ENCODE data around the gene TDRD3. TPM values are rescaled to one million over a fixed set of nuclear protein-coding genes. Genes with fewer than 3 reads are reported as not detected.

TDRD3 gene
- total RNA-seq, 1 donor from 2014 or later, result 8.2 TPM

DNA sequence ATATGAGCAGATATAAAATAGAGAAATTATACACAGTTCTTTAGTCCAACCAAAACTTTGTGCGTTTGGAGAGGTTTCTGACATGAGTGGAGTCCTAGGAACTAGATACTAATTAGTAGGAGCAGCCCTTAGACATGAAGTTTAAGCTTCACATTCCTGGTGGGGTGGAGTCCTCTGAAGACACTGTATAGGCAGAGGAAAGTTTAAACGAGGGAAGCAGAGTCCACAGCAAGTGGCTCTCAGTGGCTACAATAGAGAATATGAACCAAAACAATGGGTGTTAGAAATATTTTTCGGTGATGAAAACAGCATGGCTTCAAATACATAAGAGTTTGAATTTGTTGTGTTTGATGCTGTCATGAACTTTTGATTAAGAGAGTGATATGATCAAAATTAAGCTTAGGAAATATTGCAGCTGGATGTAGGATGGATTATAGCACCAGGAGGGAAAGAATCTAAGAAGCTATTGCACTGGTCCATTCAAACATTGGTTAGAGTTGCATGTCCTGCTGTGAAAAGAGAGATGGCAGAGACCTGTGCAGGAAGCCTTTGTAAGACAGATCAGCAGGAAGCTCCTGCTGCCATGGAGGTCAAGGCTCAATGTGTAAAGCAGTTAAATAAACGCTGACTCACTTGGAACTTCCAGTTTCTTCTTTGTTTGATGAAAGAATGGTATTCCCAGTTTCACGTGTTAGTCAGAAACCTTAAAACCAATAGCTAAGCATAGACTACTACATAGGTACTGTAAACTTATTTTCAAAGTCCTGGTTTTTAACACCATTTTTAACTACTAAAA is 175.2 kb downstream of the TDRD3 start:
- TF ChIP-seq, protein P1, sequence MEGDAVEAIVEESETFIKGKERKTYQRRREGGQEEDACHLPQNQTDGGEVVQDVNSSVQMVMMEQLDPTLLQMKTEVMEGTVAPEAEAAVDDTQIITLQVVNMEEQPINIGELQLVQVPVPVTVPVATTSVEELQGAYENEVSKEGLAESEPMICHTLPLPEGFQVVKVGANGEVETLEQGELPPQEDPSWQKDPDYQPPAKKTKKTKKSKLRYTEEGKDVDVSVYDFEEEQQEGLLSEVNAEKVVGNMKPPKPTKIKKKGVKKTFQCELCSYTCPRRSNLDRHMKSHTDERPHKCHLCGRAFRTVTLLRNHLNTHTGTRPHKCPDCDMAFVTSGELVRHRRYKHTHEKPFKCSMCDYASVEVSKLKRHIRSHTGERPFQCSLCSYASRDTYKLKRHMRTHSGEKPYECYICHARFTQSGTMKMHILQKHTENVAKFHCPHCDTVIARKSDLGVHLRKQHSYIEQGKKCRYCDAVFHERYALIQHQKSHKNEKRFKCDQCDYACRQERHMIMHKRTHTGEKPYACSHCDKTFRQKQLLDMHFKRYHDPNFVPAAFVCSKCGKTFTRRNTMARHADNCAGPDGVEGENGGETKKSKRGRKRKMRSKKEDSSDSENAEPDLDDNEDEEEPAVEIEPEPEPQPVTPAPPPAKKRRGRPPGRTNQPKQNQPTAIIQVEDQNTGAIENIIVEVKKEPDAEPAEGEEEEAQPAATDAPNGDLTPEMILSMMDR (conservative IDR thresholded peaks at IDR 0.05; ENCODE audit: low read depth, low read length), result no peak
- H3K4me3 ChIP-seq (ENCODE audit: low read depth, low read length), result no peak overlapping the region
- peak; percentile 71 for DNase-seq (ENCODE audit: low read depth)

DNA sequence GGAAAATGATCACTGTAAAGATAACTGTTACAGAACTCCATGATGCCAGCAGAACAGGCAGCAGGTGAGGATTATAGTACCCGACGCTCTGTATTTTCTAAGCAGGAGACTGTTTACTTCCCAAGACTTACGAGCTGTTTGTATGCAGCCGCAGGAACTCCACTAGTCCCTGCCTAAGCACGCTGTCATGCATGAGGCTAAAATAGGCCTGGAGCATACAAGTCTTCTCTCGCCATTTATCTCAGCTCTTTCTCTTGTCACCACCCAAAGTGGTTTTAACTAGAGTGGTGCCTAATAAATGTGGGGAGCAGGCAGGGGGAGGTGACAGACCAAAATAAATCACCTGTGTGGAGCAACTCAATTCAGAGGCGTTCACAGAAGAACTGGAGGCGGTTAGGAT is 175.8 kb downstream of the TDRD3 start:
- no peak for DNase-seq (ENCODE audit: low read depth)
- no peak overlapping the region for H3K4me3 ChIP-seq (ENCODE audit: low read depth, low read length)
- TF ChIP-seq, protein P1 (conservative IDR thresholded peaks at IDR 0.05; ENCODE audit: low read depth, low read length), result no peak

- TF ChIP-seq, protein P1 (conservative IDR thresholded peaks at IDR 0.05; ENCODE audit: low read depth, low read length), result no peak
- no peak overlapping the region for H3K4me3 ChIP-seq (ENCODE audit: low read depth, low read length)
- DNase-seq (ENCODE audit: low read depth), result no peak
These were observed 177.7 kb downstream of the TDRD3 start for GRCh38 chr13:60574735-60575134.

DNA sequence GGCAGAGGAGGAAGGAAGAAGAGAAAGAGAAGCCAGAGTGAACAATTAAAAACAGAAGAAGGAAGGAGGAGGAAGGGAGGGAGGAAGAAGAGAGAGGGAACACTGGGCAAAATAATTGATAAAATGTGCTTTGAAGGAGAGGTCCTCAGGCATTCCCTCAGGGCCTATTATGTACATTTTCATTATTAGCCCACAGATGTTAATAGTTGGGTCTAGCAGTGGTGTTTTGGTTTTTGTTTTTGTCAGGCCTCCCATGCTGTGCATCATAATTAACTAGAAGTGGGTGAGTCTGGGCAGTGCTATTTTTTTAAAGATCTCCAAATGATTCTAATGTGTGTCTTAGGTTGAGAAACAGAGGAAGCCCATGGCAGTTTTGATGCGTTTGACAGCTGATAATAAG is 178.1 kb downstream of the TDRD3 start:
- TF ChIP-seq, protein P1 (conservative IDR thresholded peaks at IDR 0.05; ENCODE audit: low read depth, low read length), result no peak
- no peak for DNase-seq (ENCODE audit: low read depth)
- H3K4me3 ChIP-seq (ENCODE audit: low read depth, low read length), result no peak overlapping the region

GRCh38 chr13:60577761-60578160 is 180.7 kb downstream of the TDRD3 start:
- DNase-seq (ENCODE audit: low read depth), result no peak
- TF ChIP-seq, protein P1 (conservative IDR thresholded peaks at IDR 0.05; ENCODE audit: low read depth, low read length), result no peak
- no peak overlapping the region for H3K4me3 ChIP-seq (ENCODE audit: low read depth, low read length)

- no peak overlapping the region for H3K4me3 ChIP-seq (ENCODE audit: low read depth, low read length)
- DNase-seq (ENCODE audit: low read depth), result no peak
- TF ChIP-seq, protein P1 (conservative IDR thresholded peaks at IDR 0.05; ENCODE audit: low read depth, low read length), result no peak
These were observed 186.3 kb downstream of the TDRD3 start for GRCh38 chr13:60583196-60583888.
